H9 (cell line): ENCODE results near the gene CBLB. TPM values are rescaled to one million over a fixed set of nuclear protein-coding genes. Genes with fewer than 3 reads are reported as not detected.

Experiments
- DNase-seq: peaks from one replicate; pipeline ENCODE4 v3.0.0-alpha.2; 2017
- H2AFZ ChIP-seq: one replicate; pipeline ENCODE4 v1.6.1; 2013; ENCODE audit warnings: mild to moderate bottlenecking, low read length, control low read depth, moderate library complexity
- H2AK5ac ChIP-seq: 2 replicates; pipeline ENCODE4 v1.6.1; 2013; ENCODE audit warnings: low read length, control low read depth, mixed read lengths; ENCODE audit not compliant: insufficient read length
- H2BK120ac ChIP-seq: one replicate; pipeline ENCODE4 v1.6.1; 2013; ENCODE audit warnings: low read depth, mild to moderate bottlenecking, low read length, control low read depth, inconsistent platforms; ENCODE audit not compliant: poor library complexity, severe bottlenecking
- H2BK12ac ChIP-seq: 2 replicates; pipeline ENCODE4 v1.6.1; 2013; ENCODE audit warnings: low read length, control low read depth, mixed read lengths, low read depth; ENCODE audit not compliant: insufficient read length
- H2BK15ac ChIP-seq: 2 replicates; pipeline ENCODE4 v1.6.1; 2013; ENCODE audit warnings: low read depth, low read length, control low read depth
- H2BK20ac ChIP-seq: one replicate; pipeline ENCODE4 v1.6.1; 2013; ENCODE audit warnings: low read depth, mild to moderate bottlenecking, low read length, control low read depth, inconsistent platforms; ENCODE audit not compliant: poor library complexity, severe bottlenecking
- H2BK5ac ChIP-seq: 2 replicates; pipeline ENCODE4 v1.6.1; 2013; ENCODE audit warnings: low read length, control low read depth, mixed read lengths; ENCODE audit not compliant: insufficient read length
- H3K14ac ChIP-seq: 2 replicates; pipeline ENCODE4 v1.6.1; 2013; ENCODE audit warnings: low read length, control low read depth; ENCODE audit not compliant: insufficient read depth
- H3K18ac ChIP-seq: 2 replicates; pipeline ENCODE4 v1.6.1; 2013; ENCODE audit warnings: low read depth, mild to moderate bottlenecking, mixed read lengths, low read length, control low read depth; ENCODE audit not compliant: insufficient read length
- H3K23ac ChIP-seq: 2 replicates; pipeline ENCODE4 v1.6.1; 2013; ENCODE audit warnings: low read length, control low read depth, mixed read lengths, low read depth; ENCODE audit not compliant: insufficient read length
- H3K23me2 ChIP-seq: 2 replicates; pipeline ENCODE4 v1.6.1; 2013; ENCODE audit warnings: low read depth, mild to moderate bottlenecking, mixed read lengths, low read length, control low read depth; ENCODE audit not compliant: insufficient read length, poor library complexity, severe bottlenecking
- H3K27ac ChIP-seq: 2 replicates; pipeline ENCODE4 v1.5.1; 2013; ENCODE audit warnings: low read length, control low read depth, mixed read lengths, low read depth; ENCODE audit not compliant: insufficient read length
- H3K27me3 ChIP-seq: 2 replicates; pipeline ENCODE4 v1.6.1; 2013; ENCODE audit warnings: low read length, control low read depth, inconsistent platforms; ENCODE audit not compliant: insufficient read depth
- H3K4ac ChIP-seq: 2 replicates; pipeline ENCODE4 v1.6.1; 2013; ENCODE audit warnings: low read depth, mild to moderate bottlenecking, control low read depth, inconsistent platforms, low read length, moderate library complexity
- H3K4me1 ChIP-seq: 2 replicates; pipeline ENCODE4 v1.6.1; 2013; ENCODE audit warnings: low read length, control low read depth, inconsistent platforms; ENCODE audit not compliant: insufficient read depth
- H3K4me2 ChIP-seq: 2 replicates; pipeline ENCODE4 v1.6.1; 2013; ENCODE audit warnings: low read length, control low read depth, mixed read lengths; ENCODE audit not compliant: insufficient read length, insufficient read depth
- H3K56ac ChIP-seq: 2 replicates; pipeline ENCODE4 v1.6.1; 2013; ENCODE audit warnings: low read depth, mild to moderate bottlenecking, mixed read lengths, low read length, control low read depth; ENCODE audit not compliant: insufficient read length
- H3K79me1 ChIP-seq: 2 replicates; pipeline ENCODE4 v1.6.1; 2013; ENCODE audit warnings: low read depth, mild to moderate bottlenecking, moderate library complexity, low read length, control low read depth, inconsistent platforms; ENCODE audit not compliant: insufficient read depth, poor library complexity, severe bottlenecking
- H3K79me2 ChIP-seq: 2 replicates; pipeline ENCODE4 v1.6.1; 2013; ENCODE audit warnings: low read length, control low read depth, inconsistent platforms; ENCODE audit not compliant: insufficient read depth
- H3K9ac ChIP-seq: 2 replicates; pipeline ENCODE4 v1.6.1; 2013; ENCODE audit warnings: low read length, control low read depth, mixed read lengths; ENCODE audit not compliant: insufficient read length; ENCODE audit errors: extremely low read depth
- H3K9me3 ChIP-seq: one replicate; pipeline ENCODE4 v1.6.1; 2013; ENCODE audit warnings: low read depth, low read length, inconsistent platforms; ENCODE audit not compliant: control insufficient read depth
- H3T11ph ChIP-seq: one replicate; pipeline ENCODE4 v1.6.1; 2013; ENCODE audit warnings: mild to moderate bottlenecking, low read length, control low read depth, inconsistent platforms
- H4K20me1 ChIP-seq: one replicate; pipeline ENCODE4 v1.6.1; 2013; ENCODE audit not compliant: control insufficient read depth, insufficient read length, insufficient read depth
- H4K5ac ChIP-seq: 2 replicates; pipeline ENCODE4 v1.6.1; 2013; ENCODE audit warnings: low read depth, mild to moderate bottlenecking, mixed read lengths, low read length, control low read depth; ENCODE audit not compliant: insufficient read length
- H4K8ac ChIP-seq: replicated peaks from 2 replicates; pipeline ENCODE4 v1.6.1; 2013; ENCODE audit warnings: low read length, control low read depth, mixed read lengths, low read depth; ENCODE audit not compliant: insufficient read length
- H4K91ac ChIP-seq: 2 replicates; pipeline ENCODE4 v1.6.1; 2013; ENCODE audit warnings: low read depth, mild to moderate bottlenecking, moderate library complexity, mixed read lengths, low read length, control low read depth; ENCODE audit not compliant: insufficient read length
- H3K27ac Mint-ChIP-seq, 3 experiments: 2 replicates in 2 of 3; 3 replicates in 1 of 3; pipeline ENCODE4 v1.8.0; 2020 to 2021; ENCODE audit warnings: mixed read lengths in 3 of 3, mild to moderate bottlenecking in 1 of 3, moderate library complexity in 1 of 3
- H3K27me3 Mint-ChIP-seq: 2 replicates; pipeline ENCODE4 v1.8.0; 2021; ENCODE audit warnings: low read depth, mild to moderate bottlenecking, moderate library complexity, mixed read lengths
- H3K36me3 Mint-ChIP-seq, 3 experiments: 2 replicates in 2 of 3; 3 replicates in 1 of 3; pipeline ENCODE4 v1.8.0; 2020 to 2021; ENCODE audit warnings: low read depth in 3 of 3, mixed read lengths in 3 of 3; ENCODE audit not compliant: insufficient read depth in 1 of 3
- H3K4me1 Mint-ChIP-seq, 2 experiments: 2 replicates each; pipeline ENCODE4 v1.8.0; 2020; ENCODE audit warnings: mixed read lengths in 2 of 2
- H3K4me3 Mint-ChIP-seq, 2 experiments: 2 replicates in 1 of 2; 3 replicates in 1 of 2; pipeline ENCODE4 v1.8.0; 2020 to 2021; ENCODE audit warnings: mild to moderate bottlenecking in 2 of 2, mixed read lengths in 2 of 2, moderate library complexity in 1 of 2
- H3K9me3 Mint-ChIP-seq, 2 experiments: 2 replicates in 1 of 2; 3 replicates in 1 of 2; pipeline ENCODE4 v1.8.0; 2020; ENCODE audit warnings: mild to moderate bottlenecking in 2 of 2, mixed read lengths in 2 of 2, moderate library complexity in 1 of 2
- CTCF ChIP-seq: fragments of 200-600 bp; sonication (generic); conservative IDR thresholded peaks from 3 replicates; pipeline ENCODE4 v1.8.0; 2021; ENCODE audit warnings: antibody characterized with exemption, mild to moderate bottlenecking
- WGBS: extraction: QIAGEN DNeasy Blood & Tissue Kit; methylation state at CpG from one replicate; pipeline ENCODE4 v1.1.7; 2013; ENCODE audit warnings: missing lambda C conversion rate, low lambda C conversion rate, mixed read lengths; ENCODE audit not compliant: insufficient read length; ENCODE audit errors: extremely low coverage; 5-methylcytosine and 5-hydroxymethylcytosine counted together
- total RNA-seq: library from RNA; stranded (reverse); gene quantifications from 2 replicates; pipeline ENCODE4 v1.2.1, GENCODE V29; 2021

The CBLB gene
- total RNA-seq, 1 experiment from 2014 or later: 25.7 TPM

- Histone ChIP-seq H3K9ac (no peak overlapping the region), H2BK5ac (no peak overlapping the region), H2BK12ac (no peak overlapping the region), H4K5ac (no peak overlapping the region), H3T11ph (no peak overlapping the region), H3K4ac (no peak overlapping the region), H4K8ac (no peak overlapping the region), H3K18ac (no peak overlapping the region), H3K27ac (no peak overlapping the region), H3K27me3 (no peaks in the 10 kb centered on the region), H2BK15ac (no peak overlapping the region), H2AK5ac (no peak overlapping the region), H3K9me3 (no peaks in the 10 kb centered on the region), H3K23ac (no peak overlapping the region), H2BK120ac (no peak overlapping the region), H3K23me2 (no peaks in the 10 kb centered on the region), H2AFZ (no peak overlapping the region), H3K79me2 (no peaks in the 10 kb centered on the region), H3K4me2 (no peak overlapping the region), H4K91ac (no peak overlapping the region), H4K20me1 (no peaks in the 10 kb centered on the region), H3K56ac (no peak overlapping the region), H3K79me1 (no peaks in the 10 kb centered on the region), H2BK20ac (no peak overlapping the region), H3K14ac (no peak overlapping the region), H3K4me1 (no peaks in the 10 kb centered on the region)
- Mint-ChIP-seq H3K27ac (peak overlapping the region in 1 of 3 experiments; percentile 76; a peak in 1 of 7 replicates), H3K9me3 (no peaks in the 10 kb centered on the region), H3K4me3 (no peak overlapping the region), H3K36me3 (peaks cover 0 to 14% (median 6%) of the 10 kb centered on the region in 3 experiments; a peak in 3 of 7 replicates), H3K27me3 (no peaks in the 10 kb centered on the region), H3K4me1 (peaks cover 7 to 24% of the 10 kb centered on the region in 2 experiments)
- no peak for DNase-seq
- no peak for TF ChIP-seq CTCF
- no CpG with 5 or more reads among the region's 1 CpG for WGBS
Observed at GRCh38 chr3:105845488-105845887, 23.3 kb downstream of the CBLB start.
